Duodenal mucosa (tissue), 2 donors: ENCODE measurements around the gene MORF4L1.

Experiments used
- H3K27ac ChIP-seq: one replicate; pipeline ENCODE4 v1.7.0; 2013; ENCODE audit warnings: low read depth, low read length
- H3K27me3 ChIP-seq, 2 donors: one replicate each; pipeline ENCODE4 v1.7.0; 2013; ENCODE audit warnings: low read length in 2 of 2, control low read depth in 1 of 2; ENCODE audit not compliant: insufficient read depth in 2 of 2, control insufficient read depth in 1 of 2
- H3K36me3 ChIP-seq, 2 donors: one replicate each; pipeline ENCODE4 v1.7.0; 2013; ENCODE audit warnings: low read length in 2 of 2, control low read depth in 1 of 2; ENCODE audit not compliant: insufficient read depth in 2 of 2, control insufficient read depth in 1 of 2
- H3K4me1 ChIP-seq, 2 donors: one replicate each; pipeline ENCODE4 v1.7.0; 2013; ENCODE audit warnings: low read length in 2 of 2, control low read depth in 1 of 2; ENCODE audit not compliant: insufficient read depth in 2 of 2, control insufficient read depth in 1 of 2
- H3K4me3 ChIP-seq, 2 donors: one replicate each; pipeline ENCODE4 v1.7.0; 2013; ENCODE audit warnings: low read length in 2 of 2, low read depth in 1 of 2
- H3K9ac ChIP-seq, 2 donors: one replicate each; pipeline ENCODE4 v1.7.0; 2013; ENCODE audit warnings: low read length in 2 of 2, low read depth in 1 of 2
- H3K9me3 ChIP-seq, 2 donors: one replicate each; pipeline ENCODE4 v1.7.0; 2013; ENCODE audit warnings: low read length in 2 of 2, control low read depth in 1 of 2; ENCODE audit not compliant: control insufficient read depth in 1 of 2

MORF4L1 gene

GRCh38 chr15:78944202-78944625, 71.5 kb downstream of the MORF4L1 start:
- Histone ChIP-seq H3K27ac (peak overlapping the region; percentile 63), H3K4me3 (peak overlapping the region; percentile 83 to 86), H3K9ac (peak overlapping the region; percentile 81 to 82), H3K27me3 (no peaks in the 10 kb centered on the region), H3K36me3 (no peaks in the 10 kb centered on the region), H3K9me3 (no peaks in the 10 kb centered on the region), H3K4me1 (peaks cover 5 to 17% of the 10 kb centered on the region in 2 donors)

DNA sequence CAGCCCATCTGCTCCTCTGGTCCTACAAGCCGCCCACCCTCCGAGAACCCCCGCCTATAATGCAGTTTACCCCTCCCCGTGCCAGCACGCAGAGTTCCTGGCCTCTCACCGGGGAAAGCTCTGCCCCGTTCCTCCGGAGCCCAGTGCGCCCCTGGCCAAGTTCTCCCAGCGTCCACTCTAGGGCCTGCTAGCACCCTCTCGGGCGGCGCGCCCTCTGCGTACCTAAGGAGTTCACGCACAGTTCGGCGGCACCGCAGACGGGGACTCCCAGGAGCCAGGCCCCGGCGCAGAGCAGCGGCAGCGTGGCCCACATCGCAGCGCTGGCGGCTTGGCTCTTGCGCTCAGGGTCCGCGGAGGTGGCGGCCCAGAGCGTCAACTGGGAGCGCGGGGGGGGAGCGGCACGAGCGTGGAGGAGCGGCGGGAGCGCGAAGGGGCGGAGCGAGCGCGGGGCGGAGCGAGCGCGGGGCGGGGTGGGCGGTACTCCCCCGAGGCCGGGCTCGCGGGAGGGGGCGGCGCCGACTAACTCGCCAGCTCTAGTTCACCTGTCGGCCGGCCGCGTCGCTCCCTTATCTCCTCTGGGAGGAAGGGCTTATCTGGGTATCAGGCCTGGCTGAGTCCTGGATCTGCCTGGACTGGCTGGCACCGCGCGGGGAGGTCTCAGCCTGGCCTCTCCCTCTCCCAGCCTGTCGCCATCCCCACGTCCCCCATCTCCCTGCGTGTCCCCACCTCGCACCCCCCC, 72.1 kb downstream of the MORF4L1 start, which contains the start of gene CTSH:
TSS of gene CTSH (minus strand) at position 378 of the 739 bp plus-strand sequence. CDS start at position 313, 65 bp downstream.
- Histone ChIP-seq H3K36me3 (no peaks in the 10 kb centered on the region), H3K4me3 (peak within 1 kb of the TSS; percentile 83 to 86), H3K27ac (peak within 1 kb of the TSS; percentile 63), H3K9ac (peak within 1 kb of the TSS; percentile 81 to 82), H3K27me3 (no peaks in the 10 kb centered on the region), H3K9me3 (no peaks in the 10 kb centered on the region), H3K4me1 (peaks cover 11 to 23% of the 10 kb centered on the region in 2 donors)

GRCh38 chr15:78946493-78946892, 73.8 kb downstream of the MORF4L1 start:
- no peak overlapping the region for H3K27ac ChIP-seq
- no peaks in the 10 kb centered on the region for H3K9me3 ChIP-seq
- H3K36me3 ChIP-seq, result no peaks in the 10 kb centered on the region
- no peak overlapping the region for H3K9ac ChIP-seq
- H3K4me3 ChIP-seq, result no peak overlapping the region
- no peaks in the 10 kb centered on the region for H3K27me3 ChIP-seq
- peaks cover 27 to 34% of the 10 kb centered on the region in 2 donors for H3K4me1 ChIP-seq

DNA sequence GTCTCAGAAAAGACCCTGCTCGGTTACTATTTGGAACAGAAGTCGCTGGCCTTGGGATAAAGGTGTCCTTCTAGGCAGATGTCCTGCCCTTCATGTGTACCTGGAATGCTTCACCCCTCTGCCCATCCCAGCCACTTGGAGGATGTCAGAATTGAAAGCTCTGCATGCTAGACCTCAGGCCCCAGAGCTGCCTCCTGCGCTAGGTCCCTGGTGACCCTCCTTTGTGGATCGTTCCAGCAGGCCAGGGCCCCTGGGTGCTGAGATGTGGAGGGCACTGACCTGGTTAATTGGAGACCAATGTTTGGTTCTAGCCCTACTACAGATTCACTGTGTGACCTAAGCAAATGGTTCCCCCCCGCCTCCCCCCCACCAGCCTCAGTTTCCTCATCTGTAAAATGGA, 74.8 kb downstream of the MORF4L1 start:
- H3K9me3 ChIP-seq, result no peaks in the 10 kb centered on the region
- no peak overlapping the region for H3K27ac ChIP-seq
- H3K4me1 ChIP-seq, result peaks cover 35 to 38% of the 10 kb centered on the region in 2 donors
- H3K36me3 ChIP-seq, result no peaks in the 10 kb centered on the region
- no peak overlapping the region for H3K9ac ChIP-seq
- no peaks in the 10 kb centered on the region for H3K27me3 ChIP-seq
- H3K4me3 ChIP-seq, result no peak overlapping the region
